Mesendoderm (in vitro differentiated cells): ENCODE results near the gene MAGOH.

Source experiments
- DNase-seq: peaks from one replicate; pipeline ENCODE4 v3.0.0; 2013
- H2AK5ac ChIP-seq: 2 replicates; pipeline ENCODE4 v1.6.1; 2013; ENCODE audit warnings: low read length, inconsistent platforms
- H2BK120ac ChIP-seq: 2 replicates; pipeline ENCODE4 v1.6.1; 2013; ENCODE audit warnings: low read depth, mild to moderate bottlenecking, low read length, moderate library complexity, mixed read lengths
- H2BK15ac ChIP-seq: replicated peaks from 2 replicates; pipeline ENCODE4 v1.6.1; 2013; ENCODE audit warnings: low read depth, mild to moderate bottlenecking, moderate library complexity
- H2BK5ac ChIP-seq: 2 replicates; pipeline ENCODE4 v1.6.1; 2013; ENCODE audit warnings: low read length, inconsistent platforms
- H3K18ac ChIP-seq: 2 replicates; pipeline ENCODE4 v1.6.1; 2013; ENCODE audit warnings: mild to moderate bottlenecking, low read length, mixed read lengths
- H3K23ac ChIP-seq: one replicate; pipeline ENCODE4 v1.6.1; 2013; ENCODE audit warnings: low read length
- H3K27ac ChIP-seq: 2 replicates; pipeline ENCODE4 v1.5.1; 2013; ENCODE audit warnings: low read depth, mild to moderate bottlenecking, inconsistent platforms, low read length, moderate library complexity
- H3K27me3 ChIP-seq: 2 replicates; pipeline ENCODE4 v1.6.1; 2013; ENCODE audit warnings: low read length, control low read depth, mild to moderate bottlenecking, inconsistent platforms; ENCODE audit not compliant: insufficient read depth, poor library complexity
- H3K36me3 ChIP-seq: 2 replicates; pipeline ENCODE4 v1.6.1; 2013; ENCODE audit warnings: low read length, inconsistent platforms; ENCODE audit not compliant: control insufficient read depth, insufficient read depth
- H3K4ac ChIP-seq: one replicate; pipeline ENCODE4 v1.6.1; 2013; ENCODE audit warnings: low read depth, mild to moderate bottlenecking, low read length, moderate library complexity
- H3K4me1 ChIP-seq: 2 replicates; pipeline ENCODE4 v1.6.1; 2013; ENCODE audit warnings: low read depth, low read length, inconsistent platforms; ENCODE audit not compliant: control insufficient read depth
- H3K4me2 ChIP-seq: 2 replicates; pipeline ENCODE4 v1.6.1; 2013; ENCODE audit warnings: low read length
- H3K4me3 ChIP-seq: 2 replicates; pipeline ENCODE4 v1.5.1; 2013; ENCODE audit warnings: mild to moderate bottlenecking, low read length
- H3K56ac ChIP-seq: one replicate; pipeline ENCODE4 v1.6.1; 2013; ENCODE audit warnings: low read length
- H3K79me1 ChIP-seq: 2 replicates; pipeline ENCODE4 v1.6.1; 2013; ENCODE audit warnings: low read length, inconsistent platforms
- H3K79me2 ChIP-seq: 2 replicates; pipeline ENCODE4 v1.6.1; 2013; ENCODE audit warnings: mild to moderate bottlenecking, low read length; ENCODE audit not compliant: control insufficient read depth, insufficient read depth
- H3K9ac ChIP-seq: 2 replicates; pipeline ENCODE4 v1.6.1; 2013; ENCODE audit warnings: low read length, inconsistent platforms
- H4K5ac ChIP-seq: one replicate; pipeline ENCODE4 v1.6.1; 2013; ENCODE audit warnings: low read length
- H4K8ac ChIP-seq: one replicate; pipeline ENCODE4 v1.6.1; 2013; ENCODE audit warnings: low read depth, mild to moderate bottlenecking, control low read depth, low read length, moderate library complexity
- WGBS: extraction: QIAGEN DNeasy Blood & Tissue Kit; methylation state at CpG from one replicate; pipeline ENCODE4 v1.1.7; 2013; ENCODE audit warnings: low lambda C conversion rate, missing lambda C conversion rate; ENCODE audit not compliant: insufficient coverage; ENCODE audit errors: extremely low coverage; 5-methylcytosine and 5-hydroxymethylcytosine counted together

The MAGOH gene

DNA sequence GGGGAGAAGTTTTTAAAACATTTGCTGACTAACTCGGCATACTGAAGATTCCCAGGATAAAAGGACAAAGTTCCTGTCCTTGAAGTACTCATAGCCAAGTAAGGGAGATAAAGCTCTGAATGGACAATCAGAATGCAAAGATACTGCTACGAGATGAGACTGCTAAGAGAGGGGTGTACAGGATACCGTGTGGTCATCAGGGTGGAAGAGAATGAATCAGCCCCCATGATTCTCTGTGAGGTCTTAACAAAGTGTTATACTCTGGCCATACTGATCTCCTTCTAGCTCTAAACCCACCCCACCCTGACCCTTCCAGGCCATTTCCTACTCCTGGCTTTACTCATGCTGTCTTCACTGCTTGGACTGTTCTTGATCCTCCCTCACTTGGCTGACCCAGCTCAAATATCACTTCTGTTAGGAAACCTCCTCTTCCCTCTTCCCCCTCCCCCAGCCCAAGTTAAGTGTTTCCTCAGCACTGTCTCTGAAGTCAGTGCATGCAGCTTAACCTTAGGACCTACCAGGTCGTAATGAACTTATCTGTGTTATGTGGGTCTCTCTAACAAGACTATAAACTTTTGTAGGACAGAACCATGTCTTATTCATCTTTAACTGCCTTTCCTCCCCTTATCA lies 15.8 kb upstream of the MAGOH start:
- no peak overlapping the region for H3K4me3 ChIP-seq
- no peak overlapping the region for H2AK5ac ChIP-seq
- no peaks in the 10 kb centered on the region for H3K79me1 ChIP-seq
- H3K36me3 ChIP-seq: peaks cover 46% of the 10 kb centered on the region
- H3K27me3 ChIP-seq: no peaks in the 10 kb centered on the region
- no peaks in the 10 kb centered on the region for H3K79me2 ChIP-seq
- H3K18ac ChIP-seq: no peak overlapping the region
- no peaks in the 10 kb centered on the region for H3K4me1 ChIP-seq
- H4K5ac ChIP-seq: no peak overlapping the region
- no peak overlapping the region for H3K56ac ChIP-seq
- H2BK5ac ChIP-seq: no peak overlapping the region
- H4K8ac ChIP-seq: no peak overlapping the region
- H3K27ac ChIP-seq: no peak overlapping the region
- DNase-seq: no peak
- no peak overlapping the region for H3K23ac ChIP-seq
- H3K4me2 ChIP-seq: no peak overlapping the region
- no peak overlapping the region for H3K4ac ChIP-seq
- WGBS: no CpG with 5 or more reads among the region's 4 CpGs
- H2BK15ac ChIP-seq: no peak overlapping the region
- H3K9ac ChIP-seq: no peak overlapping the region
- H2BK120ac ChIP-seq: no peak overlapping the region

DNA sequence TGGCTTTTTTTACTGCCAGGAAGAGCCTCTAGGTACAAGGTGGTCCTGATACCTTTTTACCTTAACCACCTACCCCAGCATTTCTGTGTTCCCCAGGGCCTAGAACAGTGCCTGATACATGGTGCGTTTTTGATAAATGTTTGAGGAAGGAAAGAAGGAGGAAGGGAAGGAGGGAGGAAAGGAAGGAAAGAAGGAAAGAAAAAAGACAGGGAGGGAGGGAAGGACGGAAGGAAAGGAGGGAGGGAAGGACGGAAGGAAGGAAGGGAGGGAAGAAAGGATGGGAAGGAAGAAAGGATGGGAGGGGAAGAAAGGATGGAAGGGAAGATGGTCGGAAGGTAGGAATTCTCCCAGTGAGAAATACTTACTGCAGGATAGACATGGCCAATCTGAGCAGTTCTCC lies 12.0 kb upstream of the MAGOH start:
- Histone ChIP-seq H3K27me3 (no peaks in the 10 kb centered on the region), H3K27ac (no peak overlapping the region), H3K4me3 (no peak overlapping the region), H2AK5ac (no peak overlapping the region), H4K5ac (no peak overlapping the region), H3K23ac (no peak overlapping the region), H3K4me1 (no peaks in the 10 kb centered on the region), H3K79me1 (no peaks in the 10 kb centered on the region), H2BK5ac (no peak overlapping the region), H3K9ac (no peak overlapping the region), H3K36me3 (peaks cover 38% of the 10 kb centered on the region), H3K56ac (no peak overlapping the region), H3K4ac (no peak overlapping the region), H3K18ac (no peak overlapping the region), H2BK120ac (no peak overlapping the region), H3K4me2 (no peak overlapping the region), H2BK15ac (no peak overlapping the region), H4K8ac (no peak overlapping the region), H3K79me2 (no peaks in the 10 kb centered on the region)
- WGBS: 100% methylated on average over 3 of the region's 4 CpGs
- DNase-seq: no peak

- H2BK120ac ChIP-seq: no peak overlapping the region
- no peak overlapping the region for H2AK5ac ChIP-seq
- no peaks in the 10 kb centered on the region for H3K4me1 ChIP-seq
- H3K18ac ChIP-seq: no peak overlapping the region
- peaks cover 36% of the 10 kb centered on the region for H3K36me3 ChIP-seq
- WGBS: no CpG with 5 or more reads among the region's 3 CpGs
- no peak overlapping the region for H4K8ac ChIP-seq
- no peak overlapping the region for H4K5ac ChIP-seq
- no peak overlapping the region for H3K4me3 ChIP-seq
- no peak overlapping the region for H2BK15ac ChIP-seq
- H3K4ac ChIP-seq: no peak overlapping the region
- no peak overlapping the region for H3K23ac ChIP-seq
- H3K9ac ChIP-seq: no peak overlapping the region
- H3K27ac ChIP-seq: no peak overlapping the region
- no peaks in the 10 kb centered on the region for H3K79me1 ChIP-seq
- no peak overlapping the region for H2BK5ac ChIP-seq
- DNase-seq: no peak
- no peak overlapping the region for H3K4me2 ChIP-seq
- no peaks in the 10 kb centered on the region for H3K79me2 ChIP-seq
- H3K56ac ChIP-seq: no peak overlapping the region
- H3K27me3 ChIP-seq: no peaks in the 10 kb centered on the region
Measured at GRCh38 chr1:53249706-53250105, 11.4 kb upstream of the MAGOH start.

DNA sequence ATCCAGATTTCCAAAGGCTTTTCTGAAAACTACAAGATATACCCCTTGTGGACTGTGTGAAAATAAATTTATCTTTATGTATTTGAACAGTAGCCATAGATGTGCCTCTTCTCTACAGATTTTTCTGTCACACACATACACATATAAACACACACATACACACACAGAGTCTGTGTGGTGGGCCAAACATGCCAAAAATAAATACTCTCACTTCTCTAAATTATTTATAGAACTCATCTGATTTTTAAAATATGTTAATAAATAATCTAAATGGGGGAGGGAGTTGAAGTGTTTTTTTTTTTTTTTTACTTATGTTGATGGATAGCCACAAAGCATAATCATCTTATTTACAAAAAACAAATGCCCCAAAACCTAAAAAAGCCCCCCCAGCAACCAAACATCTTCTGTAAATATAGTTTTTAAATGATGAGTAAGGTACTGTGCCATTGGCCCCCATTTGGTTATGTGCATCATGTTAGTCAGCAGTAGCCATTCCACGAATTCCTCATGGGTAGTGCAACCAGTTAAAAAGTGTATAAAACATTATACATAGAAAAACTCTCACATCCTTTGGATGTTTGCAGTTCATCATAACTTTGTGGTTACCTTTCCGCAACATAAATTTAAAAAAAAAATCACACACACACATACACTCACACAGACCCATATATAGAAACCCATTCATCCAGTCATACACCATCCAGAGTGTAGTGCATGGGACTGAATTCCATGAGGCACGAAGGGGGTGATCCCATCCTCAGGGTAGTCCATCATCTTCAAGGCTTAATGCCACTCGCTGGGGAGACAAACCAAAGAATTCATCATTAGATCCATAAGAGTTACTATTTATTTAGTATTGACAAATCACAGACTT lies 8.2 kb upstream of the MAGOH start:
- Histone ChIP-seq H3K4me2 (no peak overlapping the region), H3K9ac (no peak overlapping the region), H3K4me1 (no peaks in the 10 kb centered on the region), H3K79me1 (no peaks in the 10 kb centered on the region), H2BK120ac (no peak overlapping the region), H3K18ac (no peak overlapping the region), H2BK5ac (no peak overlapping the region), H4K8ac (no peak overlapping the region), H3K23ac (no peak overlapping the region), H2BK15ac (no peak overlapping the region), H3K4ac (no peak overlapping the region), H3K4me3 (no peak overlapping the region), H3K56ac (no peak overlapping the region), H3K27ac (no peak overlapping the region), H3K27me3 (no peaks in the 10 kb centered on the region), H3K79me2 (no peaks in the 10 kb centered on the region), H4K5ac (no peak overlapping the region), H3K36me3 (peaks cover 31% of the 10 kb centered on the region), H2AK5ac (no peak overlapping the region)
- no peak for DNase-seq
- 100% methylated on average over 1 of the region's 4 CpGs for WGBS

DNA sequence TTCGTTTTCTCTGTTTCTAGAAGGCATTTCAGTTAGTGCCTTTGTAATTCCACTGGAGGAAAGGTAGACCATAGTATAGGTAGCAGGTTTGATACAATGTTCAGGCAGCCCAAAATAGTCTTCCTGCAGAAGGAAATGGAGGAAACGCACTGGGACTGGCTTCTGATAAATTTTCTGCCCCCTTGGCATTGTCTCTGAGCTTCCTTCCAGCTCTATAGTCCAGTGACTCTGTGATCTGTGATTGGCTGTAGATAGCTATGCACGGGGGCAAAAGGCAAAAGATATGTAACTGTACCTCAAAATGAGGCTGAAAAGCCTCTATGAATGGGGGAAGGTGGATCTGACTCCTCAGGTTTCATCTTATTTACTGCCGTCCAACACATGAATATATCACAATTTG lies 5.8 kb upstream of the MAGOH start:
- Histone ChIP-seq H4K8ac (no peak overlapping the region), H3K9ac (no peak overlapping the region), H3K4me2 (no peak overlapping the region), H3K79me1 (no peaks in the 10 kb centered on the region), H3K23ac (no peak overlapping the region), H4K5ac (no peak overlapping the region), H3K79me2 (no peaks in the 10 kb centered on the region), H2BK120ac (no peak overlapping the region), H3K36me3 (peaks cover 10% of the 10 kb centered on the region), H3K18ac (no peak overlapping the region), H2BK15ac (no peak overlapping the region), H3K4me3 (no peak overlapping the region), H3K4ac (no peak overlapping the region), H2BK5ac (no peak overlapping the region), H3K4me1 (no peaks in the 10 kb centered on the region), H2AK5ac (no peak overlapping the region), H3K27me3 (no peaks in the 10 kb centered on the region), H3K27ac (no peak overlapping the region), H3K56ac (no peak overlapping the region)
- no CpG with 5 or more reads among the region's 4 CpGs for WGBS
- no peak for DNase-seq
